HepG2 (cell line): ENCODE measurements around the gene PTPN12. TPM values are rescaled to one million over a fixed set of nuclear protein-coding genes. Genes with fewer than 3 reads are reported as not detected.

Experiments
- AHDC1 ChIP-seq: sonication (generic); formaldehyde crosslinking; IDR thresholded peaks from 2 replicates; pipeline ENCODE4 v1.5.1; 2020; ENCODE audit warnings: mild to moderate bottlenecking, missing genetic modification reagents, borderline replicate concordance
- MIER2 ChIP-seq: IDR thresholded peaks from 2 replicates; pipeline ENCODE4 v1.6.1; 2016; ENCODE audit warnings: missing biosample characterization, missing genetic modification reagents
- ZNF30 ChIP-seq: sonication (generic); formaldehyde crosslinking; IDR thresholded peaks from 2 replicates; pipeline ENCODE4 v1.5.0; 2020; ENCODE audit warnings: mild to moderate bottlenecking, missing genetic modification reagents
- ZNF709 ChIP-seq: sonication (generic); formaldehyde crosslinking; IDR thresholded peaks from 2 replicates; pipeline ENCODE4 v1.5.0; 2020; ENCODE audit warnings: mild to moderate bottlenecking, missing genetic modification reagents
- polyA plus RNA-seq, 8 experiments: library from polyadenylated mRNA; depleted of rRNA in 3 of 8; stranded (reverse) in 7 of 8; unstranded in 1 of 8; fragments of >200 nt; fragmentation: Illumina TruSeq in 4 of 8; extraction: Trizol in 4 of 8; gene quantifications; 2 replicates each; pipeline versions ENCODE4 v1.2.1 to v1.2.3, GENCODE V29; 2011 to 2016; ENCODE audit warnings: low read depth in 4 of 8, missing spikeins in 1 of 8, mixed read lengths in 1 of 8; ENCODE audit not compliant: insufficient read depth in 1 of 8
- total RNA-seq, 5 experiments: library from RNA; depleted of rRNA; stranded (reverse); fragments of >200 nt; fragmentation: Illumina TruSeq; extraction: Trizol; gene quantifications; 2 replicates each; pipeline ENCODE4 v1.2.3, GENCODE V29; 2016; ENCODE audit warnings: low read depth in 1 of 5
- TF ChIP-seq, protein P1 (sequence below): sonication (generic); formaldehyde crosslinking; conservative IDR thresholded peaks from 2 replicates; pipeline ENCODE4 v1.8.0; 2022; ENCODE audit warnings: low read depth, missing genetic modification reagents
- TF ChIP-seq, protein P2 (sequence below): sonication (generic); IDR thresholded peaks from 2 replicates; pipeline ENCODE4 v1.6.1; 2016; ENCODE audit warnings: low read depth, borderline replicate concordance

The PTPN12 gene
- total and polyA plus RNA-seq, 2 of the 13 experiments (the other 11 are each of a cell fraction or from before 2014, with no cell fraction given): 22.9 to 56.8 TPM

DNA sequence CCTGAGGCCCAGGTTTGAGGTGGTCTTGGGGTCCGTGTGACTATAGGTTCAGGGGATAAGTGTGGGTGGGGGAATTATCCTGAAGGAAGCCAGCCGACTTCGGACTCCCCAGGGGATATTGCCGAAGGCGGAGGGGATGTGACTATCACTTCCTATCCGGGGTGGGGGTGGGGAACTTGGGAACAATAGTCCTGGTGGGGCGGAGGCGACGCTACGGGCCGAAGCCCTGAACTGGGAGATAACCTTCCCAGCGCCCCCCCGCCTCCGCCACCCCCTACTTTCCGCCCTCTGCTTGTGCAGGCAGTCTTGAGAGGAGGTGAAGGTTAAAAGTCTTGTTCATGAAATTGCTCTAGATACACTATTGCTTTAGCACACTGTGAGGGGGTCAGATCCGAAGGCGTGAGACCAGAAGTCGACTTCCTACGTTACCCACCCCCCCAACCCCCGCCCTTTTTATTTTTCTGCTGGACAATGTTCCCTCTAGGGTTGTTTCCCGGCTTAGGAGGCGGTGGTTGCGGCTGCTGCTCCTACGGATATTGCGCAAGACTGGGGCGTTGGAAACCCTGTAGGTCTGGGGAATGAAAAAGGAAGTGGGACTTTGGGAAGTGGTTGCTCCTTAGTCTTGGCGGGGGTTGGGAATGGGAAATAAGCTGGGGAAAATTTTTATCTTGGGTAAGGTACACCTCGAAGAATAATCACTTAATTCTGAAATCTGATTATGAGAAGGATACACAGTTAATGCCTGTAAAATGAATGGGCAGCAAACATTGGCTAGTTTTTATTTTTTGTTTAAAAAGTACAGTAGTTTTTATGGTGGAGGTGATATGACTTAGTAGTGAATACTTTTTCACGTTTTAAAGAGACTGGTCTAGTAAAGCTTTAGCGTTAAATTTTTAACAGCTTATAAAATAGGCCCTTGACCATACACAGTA lies 1.5 kb downstream of the PTPN12 start (continued):
- TF ChIP-seq AHDC1: peak; percentile 60; the same call in 1 of the 2 replicates
- TF ChIP-seq, protein P1, sequence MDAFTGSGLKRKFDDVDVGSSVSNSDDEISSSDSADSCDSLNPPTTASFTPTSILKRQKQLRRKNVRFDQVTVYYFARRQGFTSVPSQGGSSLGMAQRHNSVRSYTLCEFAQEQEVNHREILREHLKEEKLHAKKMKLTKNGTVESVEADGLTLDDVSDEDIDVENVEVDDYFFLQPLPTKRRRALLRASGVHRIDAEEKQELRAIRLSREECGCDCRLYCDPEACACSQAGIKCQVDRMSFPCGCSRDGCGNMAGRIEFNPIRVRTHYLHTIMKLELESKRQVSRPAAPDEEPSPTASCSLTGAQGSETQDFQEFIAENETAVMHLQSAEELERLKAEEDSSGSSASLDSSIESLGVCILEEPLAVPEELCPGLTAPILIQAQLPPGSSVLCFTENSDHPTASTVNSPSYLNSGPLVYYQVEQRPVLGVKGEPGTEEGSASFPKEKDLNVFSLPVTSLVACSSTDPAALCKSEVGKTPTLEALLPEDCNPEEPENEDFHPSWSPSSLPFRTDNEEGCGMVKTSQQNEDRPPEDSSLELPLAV (CRISPR knock-in tag): no peak
- TF ChIP-seq, protein P2, sequence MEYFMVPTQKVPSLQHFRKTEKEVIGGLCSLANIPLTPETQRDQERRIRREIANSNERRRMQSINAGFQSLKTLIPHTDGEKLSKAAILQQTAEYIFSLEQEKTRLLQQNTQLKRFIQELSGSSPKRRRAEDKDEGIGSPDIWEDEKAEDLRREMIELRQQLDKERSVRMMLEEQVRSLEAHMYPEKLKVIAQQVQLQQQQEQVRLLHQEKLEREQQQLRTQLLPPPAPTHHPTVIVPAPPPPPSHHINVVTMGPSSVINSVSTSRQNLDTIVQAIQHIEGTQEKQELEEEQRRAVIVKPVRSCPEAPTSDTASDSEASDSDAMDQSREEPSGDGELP: 0 out of 2 replicates have a peak, but pooled peaks have one; percentile 23
- TF ChIP-seq ZNF709 (CRISPR knock-in tag): no peak
- TF ChIP-seq MIER2: no peak
- TF ChIP-seq ZNF30: no peak
